GM21360 (cell line): ENCODE measurements around the gene RPL26.
"Not testable (repeated sequence)": the region's sequence is repeated elsewhere in the genome, so short reads cannot be mapped to it uniquely, and the experiment has no call there.

Experiments used
- ATAC-seq: cut with Tn5 transposase; IDR thresholded peaks from one replicate; pipeline ENCODE4 v1.9.1; 2021; ENCODE audit warnings: mild to moderate bottlenecking, moderate library complexity; ENCODE audit not compliant: unreplicated experiment

RPL26 gene

GRCh38 chr17:8369944-8370343 is 13.0 kb downstream of the RPL26 start:
- no peak for ATAC-seq

- ATAC-seq = no peak
These were observed 14.8 kb downstream of the RPL26 start for GRCh38 chr17:8368193-8368592.

GRCh38 chr17:8366231-8366630 is 16.8 kb downstream of the RPL26 start:
- ATAC-seq = no peak

GRCh38 chr17:8365143-8365542 is 17.9 kb downstream of the RPL26 start:
- ATAC-seq = no peak

GRCh38 chr17:8362651-8363332 is 20.2 kb downstream of the RPL26 start:
- ATAC-seq = no peak

GRCh38 chr17:8360751-8361150 is 22.2 kb downstream of the RPL26 start:
- ATAC-seq = no peak

- ATAC-seq = no peak
These were observed 22.7 kb downstream of the RPL26 start for GRCh38 chr17:8360260-8360659.

- no peak for ATAC-seq
These were observed 23.2 kb downstream of the RPL26 start for GRCh38 chr17:8359769-8360168.

- no peak for ATAC-seq
These were observed 25.1 kb downstream of the RPL26 start for GRCh38 chr17:8357910-8358309.

- no peak for ATAC-seq
These were observed 28.8 kb downstream of the RPL26 start for GRCh38 chr17:8354236-8354635.

- ATAC-seq = no peak
These were observed 29.3 kb downstream of the RPL26 start for GRCh38 chr17:8353736-8354135.

GRCh38 chr17:8350339-8350738 is 32.7 kb downstream of the RPL26 start:
- no peak for ATAC-seq

- ATAC-seq = not testable (repeated sequence)
These were observed 36.0 kb downstream of the RPL26 start for GRCh38 chr17:8347001-8347400.

- ATAC-seq = no peak
These were observed 36.9 kb downstream of the RPL26 start for GRCh38 chr17:8345951-8346665.

- no peak for ATAC-seq
These were observed 37.8 kb downstream of the RPL26 start for GRCh38 chr17:8345052-8345690.

GRCh38 chr17:8341456-8341855 is 41.5 kb downstream of the RPL26 start:
- ATAC-seq = no peak

- ATAC-seq = no peak
These were observed 43.5 kb downstream of the RPL26 start, which contains the start of gene ODF4 for GRCh38 chr17:8339540-8339939. ODF4 (plus strand) TSS chr17:8339840; CDS start chr17:8340052, 212 bp downstream.

GRCh38 chr17:8338753-8339140 is 44.2 kb downstream of the RPL26 start:
- no peak for ATAC-seq

GRCh38 chr17:8337802-8338752 is 44.9 kb downstream of the RPL26 start:
- ATAC-seq = no peak

- no peak for ATAC-seq
These were observed 49.7 kb downstream of the RPL26 start for GRCh38 chr17:8333281-8333680.

GRCh38 chr17:8332688-8333087 is 50.3 kb downstream of the RPL26 start:
- no peak for ATAC-seq
